Hepatocyte (in vitro differentiated cells): ENCODE measurements around the gene PPFIA4. TPM values are rescaled to one million over a fixed set of nuclear protein-coding genes. Genes with fewer than 3 reads are reported as not detected.
A peak's percentile ranks its signal among the peaks of the same experiment; 100 is the strongest.

Source experiments
- DNase-seq: peaks from one replicate; pipeline ENCODE4 v3.0.0-alpha.2; 2016; ENCODE audit warnings: low spot score
- H2AFZ ChIP-seq: fragments of 200-600 bp; sonication (generic); 2 replicates; pipeline ENCODE4 v1.6.0; 2016; ENCODE audit warnings: antibody characterized with exemption, mild to moderate bottlenecking
- H3K27ac ChIP-seq: fragments of 200-600 bp; sonication (generic); 2 replicates; pipeline ENCODE4 v1.5.1; 2016; ENCODE audit warnings: mild to moderate bottlenecking
- H3K27me3 ChIP-seq: fragments of 200-600 bp; sonication (generic); 2 replicates; pipeline ENCODE4 v1.6.1; 2016
- H3K36me3 ChIP-seq: fragments of 200-600 bp; sonication (generic); replicated peaks from 2 replicates; pipeline ENCODE4 v1.5.1; 2016; ENCODE audit warnings: low read depth; ENCODE audit not compliant: insufficient read depth
- H3K4me1 ChIP-seq: fragments of 200-600 bp; sonication (generic); 2 replicates; pipeline ENCODE4 v1.5.1; 2016; ENCODE audit warnings: mild to moderate bottlenecking, moderate library complexity; ENCODE audit not compliant: insufficient read depth
- H3K4me2 ChIP-seq: fragments of 200-600 bp; sonication (generic); 2 replicates; pipeline ENCODE4 v1.6.0; 2016
- H3K4me3 ChIP-seq: fragments of 200-600 bp; sonication (generic); 2 replicates; pipeline ENCODE4 v1.5.1; 2016; ENCODE audit warnings: mild to moderate bottlenecking
- H3K79me2 ChIP-seq: fragments of 200-600 bp; sonication (generic); 2 replicates; pipeline ENCODE4 v1.6.0; 2017; ENCODE audit warnings: mild to moderate bottlenecking
- H3K9me2 ChIP-seq: fragments of 200-600 bp; sonication (generic); replicated peaks from 2 replicates; pipeline ENCODE4 v1.6.0; 2017; ENCODE audit warnings: mild to moderate bottlenecking; ENCODE audit not compliant: insufficient read depth
- H3K9me3 ChIP-seq: fragments of 200-600 bp; sonication (generic); 2 replicates; pipeline ENCODE4 v1.5.1; 2016; ENCODE audit warnings: low read depth, mild to moderate bottlenecking
- H4K20me1 ChIP-seq: fragments of 200-600 bp; sonication (generic); 2 replicates; pipeline ENCODE4 v1.6.0; 2016; ENCODE audit warnings: mild to moderate bottlenecking; ENCODE audit not compliant: insufficient read depth, poor library complexity, severe bottlenecking
- EZH2 ChIP-seq: fragments of 200-600 bp; sonication (generic); IDR thresholded peaks from 2 replicates; pipeline ENCODE4 v1.6.1; 2016; ENCODE audit warnings: antibody characterized with exemption, mild to moderate bottlenecking, borderline replicate concordance
- EZH2phosphoT487 ChIP-seq: fragments of 200-600 bp; sonication (generic); IDR thresholded peaks from one replicate; pipeline ENCODE4 v1.6.1; 2018; ENCODE audit warnings: antibody characterized with exemption, mild to moderate bottlenecking, low read depth, moderate library complexity; ENCODE audit not compliant: unreplicated experiment, severe bottlenecking
- WGBS: methylation state at CpG from one replicate; pipeline ENCODE4 v1.1.6; 2016; ENCODE audit warnings: low lambda C conversion rate; ENCODE audit errors: missing lambda C conversion rate; 5-methylcytosine and 5-hydroxymethylcytosine counted together
- polyA plus RNA-seq: library from polyadenylated mRNA; unstranded; fragments of >200 nt; fragmentation: Nextera tagmentation; extraction: Ambion mirVana; gene quantifications from 2 replicates; pipeline ENCODE4 v1.2.1, GENCODE V29; 2016
- total RNA-seq: library from RNA; depleted of rRNA; stranded (reverse); fragments of >200 nt; gene quantifications from 2 replicates; pipeline ENCODE4 v1.2.3, GENCODE V29; 2014
- TF ChIP-seq, protein P1 (sequence below): fragments of 200-600 bp; sonication (generic); IDR thresholded peaks from 2 replicates; pipeline ENCODE4 v1.5.1; 2016; ENCODE audit warnings: antibody characterized with exemption, mild to moderate bottlenecking; ENCODE audit not compliant: poor library complexity

PPFIA4 gene
- total and polyA plus RNA-seq, 2 experiments from 2014 or later, result 1.4 to 1.7 TPM

DNA sequence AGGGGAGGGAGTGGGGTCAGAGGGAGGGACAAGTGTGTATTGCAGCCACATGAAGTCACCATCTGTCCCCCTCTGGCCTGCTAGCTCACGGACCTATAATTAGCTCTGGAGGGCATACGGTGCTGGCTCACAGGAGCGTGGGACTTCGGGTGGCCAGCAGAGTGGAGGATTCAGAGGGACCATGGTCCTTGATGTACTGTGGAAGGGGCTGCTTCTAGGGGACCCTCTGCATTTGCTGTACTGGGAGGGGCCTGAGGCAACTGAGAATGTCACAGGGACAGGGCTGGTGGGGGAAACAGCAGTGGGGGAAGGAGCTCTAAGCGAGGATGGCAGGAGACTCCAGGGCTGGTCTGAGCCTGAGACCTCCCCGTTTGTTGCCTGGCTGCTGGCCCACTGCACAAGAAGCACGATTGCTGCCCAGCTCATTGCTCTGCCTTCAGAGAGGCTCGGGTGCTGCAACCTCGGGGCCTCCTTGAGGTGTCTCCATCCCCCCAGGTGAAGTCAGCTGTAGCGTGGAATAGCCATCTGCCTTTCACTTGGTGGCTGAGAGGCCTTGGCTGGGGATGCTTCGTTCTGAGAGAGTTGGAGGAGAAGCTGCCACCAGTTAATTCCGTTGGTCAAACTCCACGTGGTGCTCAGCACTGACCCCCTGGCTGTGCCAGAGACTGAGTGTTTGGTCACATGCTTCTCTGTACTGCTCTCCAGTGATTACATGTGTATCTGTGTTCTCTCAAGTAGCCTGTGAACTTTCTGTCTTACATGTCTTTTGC is 2.7 kb downstream of the PPFIA4 start:
- DNase-seq, result no peak
- no peaks in the 10 kb centered on the region for H3K36me3 ChIP-seq
- TF ChIP-seq EZH2, result no peak
- TF ChIP-seq EZH2phosphoT487, result no peak
- TF ChIP-seq, protein P1, sequence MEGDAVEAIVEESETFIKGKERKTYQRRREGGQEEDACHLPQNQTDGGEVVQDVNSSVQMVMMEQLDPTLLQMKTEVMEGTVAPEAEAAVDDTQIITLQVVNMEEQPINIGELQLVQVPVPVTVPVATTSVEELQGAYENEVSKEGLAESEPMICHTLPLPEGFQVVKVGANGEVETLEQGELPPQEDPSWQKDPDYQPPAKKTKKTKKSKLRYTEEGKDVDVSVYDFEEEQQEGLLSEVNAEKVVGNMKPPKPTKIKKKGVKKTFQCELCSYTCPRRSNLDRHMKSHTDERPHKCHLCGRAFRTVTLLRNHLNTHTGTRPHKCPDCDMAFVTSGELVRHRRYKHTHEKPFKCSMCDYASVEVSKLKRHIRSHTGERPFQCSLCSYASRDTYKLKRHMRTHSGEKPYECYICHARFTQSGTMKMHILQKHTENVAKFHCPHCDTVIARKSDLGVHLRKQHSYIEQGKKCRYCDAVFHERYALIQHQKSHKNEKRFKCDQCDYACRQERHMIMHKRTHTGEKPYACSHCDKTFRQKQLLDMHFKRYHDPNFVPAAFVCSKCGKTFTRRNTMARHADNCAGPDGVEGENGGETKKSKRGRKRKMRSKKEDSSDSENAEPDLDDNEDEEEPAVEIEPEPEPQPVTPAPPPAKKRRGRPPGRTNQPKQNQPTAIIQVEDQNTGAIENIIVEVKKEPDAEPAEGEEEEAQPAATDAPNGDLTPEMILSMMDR, result no peak
- peaks cover 10% of the 10 kb centered on the region for H3K4me1 ChIP-seq
- no peaks in the 10 kb centered on the region for H3K9me3 ChIP-seq
- no peaks in the 10 kb centered on the region for H3K79me2 ChIP-seq
- no peak overlapping the region for H3K27ac ChIP-seq
- peaks cover 15% of the 10 kb centered on the region for H3K27me3 ChIP-seq
- H3K4me2 ChIP-seq, result no peak overlapping the region
- H3K9me2 ChIP-seq, result no peaks in the 10 kb centered on the region
- H3K4me3 ChIP-seq, result no peak overlapping the region
- H2AFZ ChIP-seq, result no peak overlapping the region
- H4K20me1 ChIP-seq, result no peaks in the 10 kb centered on the region
- 75% methylated on average over 13 of the region's 13 CpGs for WGBS

- Histone ChIP-seq H3K79me2 (no peaks in the 10 kb centered on the region), H3K27ac (no peak overlapping the region), H3K4me3 (no peak overlapping the region), H4K20me1 (no peaks in the 10 kb centered on the region), H3K4me2 (no peak overlapping the region), H3K36me3 (no peaks in the 10 kb centered on the region), H3K4me1 (peaks cover 19% of the 10 kb centered on the region), H3K9me2 (no peaks in the 10 kb centered on the region), H2AFZ (no peak overlapping the region), H3K27me3 (peaks cover 15% of the 10 kb centered on the region), H3K9me3 (no peaks in the 10 kb centered on the region)
- WGBS, result 63% methylated on average over 6 of the region's 6 CpGs
- TF ChIP-seq, protein P1, result peak; percentile 15
- no peak for TF ChIP-seq EZH2phosphoT487
- DNase-seq, result no peak
These were observed 5.2 kb downstream of the PPFIA4 start for GRCh38 chr1:203031467-203031866.

GRCh38 chr1:203033287-203033686 is 7.0 kb downstream of the PPFIA4 start:
- no peak for TF ChIP-seq EZH2
- TF ChIP-seq EZH2phosphoT487, result no peak
- TF ChIP-seq, protein P1, result no peak
- Histone ChIP-seq H3K9me2 (no peaks in the 10 kb centered on the region), H3K9me3 (no peaks in the 10 kb centered on the region), H3K4me2 (no peak overlapping the region), H3K4me3 (no peak overlapping the region), H4K20me1 (no peaks in the 10 kb centered on the region), H3K27ac (no peak overlapping the region), H3K79me2 (no peaks in the 10 kb centered on the region), H3K4me1 (peaks cover 11% of the 10 kb centered on the region), H2AFZ (no peak overlapping the region), H3K36me3 (no peaks in the 10 kb centered on the region), H3K27me3 (no peaks in the 10 kb centered on the region)
- no peak for DNase-seq
- 84% methylated on average over 2 of the region's 2 CpGs for WGBS

DNA sequence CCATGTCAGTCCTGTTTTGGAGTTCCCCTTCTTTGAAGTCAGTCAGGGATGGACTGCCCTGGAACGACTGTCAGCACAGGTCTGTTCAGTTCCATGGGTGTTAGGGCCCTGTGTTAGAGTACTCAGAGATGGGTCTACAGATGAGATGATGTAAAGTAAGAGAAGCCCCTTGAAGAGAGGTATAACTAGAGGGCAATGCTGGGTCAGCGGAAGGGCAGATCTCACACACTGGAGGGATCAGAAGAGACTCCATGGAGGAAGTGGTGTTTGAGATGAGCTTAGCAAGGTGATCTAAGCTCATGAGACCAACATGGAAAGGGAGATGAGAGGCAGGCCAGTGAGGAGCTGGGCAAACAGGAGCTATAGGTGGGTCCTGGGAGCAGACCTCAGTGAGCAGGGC is 7.6 kb downstream of the PPFIA4 start:
- Histone ChIP-seq H3K9me3 (no peaks in the 10 kb centered on the region), H3K9me2 (no peaks in the 10 kb centered on the region), H3K36me3 (no peaks in the 10 kb centered on the region), H4K20me1 (no peaks in the 10 kb centered on the region), H3K27me3 (no peaks in the 10 kb centered on the region), H3K4me2 (no peak overlapping the region), H3K4me3 (no peak overlapping the region), H3K4me1 (peaks cover 11% of the 10 kb centered on the region), H3K27ac (no peak overlapping the region), H3K79me2 (no peaks in the 10 kb centered on the region), H2AFZ (no peak overlapping the region)
- 83% methylated on average over 2 of the region's 2 CpGs for WGBS
- no peak for TF ChIP-seq EZH2phosphoT487
- no peak for DNase-seq
